Transverse colon (tissue), 4 donors: ENCODE measurements around the gene MMP14. TPM values are rescaled to one million over a fixed set of nuclear protein-coding genes. Genes with fewer than 3 reads are reported as not detected.
"Not testable (repeated sequence)": the region's sequence is repeated elsewhere in the genome, so short reads cannot be mapped to it uniquely, and the experiment has no call there.

Source experiments
- DNase-seq: peaks from one replicate; pipeline ENCODE4 v3.0.0-alpha.2; 2019
- H3K27ac ChIP-seq, 4 donors: fragments of 200-600 bp; sonication (generic); 2 replicates each; pipeline ENCODE4 v1.5.1; 2016 to 2018; ENCODE audit warnings: inconsistent platforms in 4 of 4
- H3K27me3 ChIP-seq: fragments of 200-600 bp; sonication (generic); 2 replicates; pipeline ENCODE4 v1.5.1; 2017; ENCODE audit warnings: inconsistent platforms
- H3K36me3 ChIP-seq, 4 donors: fragments of 200-600 bp; sonication (generic); 2 replicates each; pipeline ENCODE4 v1.5.1; 2017 to 2019; ENCODE audit warnings: inconsistent platforms in 4 of 4
- H3K4me1 ChIP-seq, 4 donors: fragments of 200-600 bp; sonication (generic); 2 replicates each; pipeline ENCODE4 v1.5.1; 2017 to 2020; ENCODE audit warnings: inconsistent platforms in 4 of 4
- H3K4me3 ChIP-seq, 4 donors: fragments of 200-600 bp; sonication (generic); 1 replicate in 1 of 4; 2 replicates in 3 of 4; pipeline versions ENCODE4 v1.5.1 to v1.6.1; 2017 to 2019; ENCODE audit warnings: inconsistent platforms in 4 of 4
- H3K9me3 ChIP-seq, 2 donors: fragments of 200-600 bp; sonication (generic); 2 replicates each; pipeline ENCODE4 v1.5.1; 2017 to 2019; ENCODE audit warnings: inconsistent platforms in 2 of 2
- EP300 ChIP-seq: sonication (generic); formaldehyde crosslinking; IDR thresholded peaks from one replicate; pipeline ENCODE4 v1.6.1; 2017; ENCODE audit warnings: antibody characterized with exemption, low read depth
- POLR2A ChIP-seq: fragments of 450-650 bp; IDR thresholded peaks from one replicate; pipeline ENCODE4 v1.6.1; 2016; ENCODE audit warnings: antibody characterized with exemption, mild to moderate bottlenecking, moderate library complexity
- POLR2AphosphoS5 ChIP-seq, 3 donors: sonication (generic); formaldehyde crosslinking; IDR thresholded peaks; one replicate each; pipeline ENCODE4 v1.6.1; 2016; ENCODE audit warnings: antibody characterized with exemption in 3 of 3
- WGBS, 2 donors: methylation state at CpG; one replicate each; pipeline ENCODE4 v1.1.5; 2018; ENCODE audit warnings: low coverage in 1 of 2; 5-methylcytosine and 5-hydroxymethylcytosine counted together
- in situ Hi-C, 4 donors: fragments of 200-750 bp; cut with MboI; loops; one replicate each; pipeline versions ENCODE4 v1.15.0 to v1.15.1; 2017; ENCODE audit warnings: low sequenced_read_pairs in 3 of 4, low pct_ligation_motif_present in 1 of 4, low pct_unique_long_range_greater_than_20kb in 1 of 4
- intact Hi-C: fragments of 100-400 bp; cut with DNase I; formaldehyde crosslinking; loops from one replicate; pipeline ENCODE4 v1.15.1; 2023; ENCODE audit warnings: low total_unique reads
- total RNA-seq, 4 donors: library from RNA; depleted of rRNA; stranded (reverse); fragments of >200 nt; gene quantifications; one replicate each; pipeline ENCODE4 v1.1.0, GENCODE V29; 2016
- TF ChIP-seq, protein P1 (sequence below), 5 experiments: fragments of 200-600 bp in 3 of 5; fragments of 450-650 bp in 2 of 5; sonication (generic) in 3 of 5; IDR thresholded peaks; 1 replicate in 2 of 5; 2 replicates in 3 of 5; pipeline ENCODE4 v1.5.1; 2016 to 2017; ENCODE audit warnings: antibody characterized with exemption in 5 of 5, inconsistent platforms in 3 of 5, mild to moderate bottlenecking in 2 of 5, moderate library complexity in 1 of 5

The MMP14 gene
- total RNA-seq, 4 donors from 2014 or later = 59.5 to 91.6 (median 73.1) TPM

DNA sequence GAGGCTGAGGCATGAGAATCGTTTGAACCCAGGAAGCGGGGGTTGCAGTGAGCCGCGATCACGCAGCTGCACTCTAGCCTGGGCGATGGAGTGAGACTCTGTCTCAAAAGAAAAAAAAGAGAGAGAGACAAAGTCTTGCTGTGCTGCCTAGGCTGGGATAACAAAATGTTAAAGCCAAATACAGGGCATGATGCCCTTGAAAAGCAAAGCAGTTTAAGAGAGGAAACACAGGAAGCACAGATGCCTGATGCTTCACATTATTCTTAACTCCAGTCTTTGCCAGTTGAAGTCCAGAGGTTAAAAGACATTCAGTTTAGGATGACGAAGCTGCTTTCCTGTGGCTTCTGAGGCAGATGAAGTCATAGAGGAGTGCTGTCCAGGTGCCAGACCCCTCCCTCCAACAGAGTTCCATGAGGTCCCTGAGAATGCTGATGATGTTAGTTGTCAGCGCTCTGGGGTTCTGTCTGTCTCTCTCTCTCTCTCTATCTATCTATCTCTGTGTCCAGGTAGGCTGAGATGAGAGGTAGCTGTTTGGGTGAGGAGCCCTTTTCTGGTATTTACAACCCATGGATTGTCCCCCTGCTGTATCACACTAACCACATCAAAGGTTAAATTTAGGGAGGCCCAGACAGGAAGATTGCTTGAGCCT, 11.6 kb upstream of the MMP14 start:
- in situ Hi-C loops (loop anchor here in 1 of 4 donors (25.0 kb wide), 1 partner anchor 238 kb away; the partner anchor contains the start of genes ABHD4 and DAD1), intact Hi-C loops (loop anchor here (10.0 kb wide), 1 partner anchor 270 kb away; no protein-coding TSS in a partner anchor)
- no peak for TF ChIP-seq EP300
- no peak for TF ChIP-seq POLR2AphosphoS5 (IDR thresholded peaks at IDR 0.05)
- TF ChIP-seq, protein P1, sequence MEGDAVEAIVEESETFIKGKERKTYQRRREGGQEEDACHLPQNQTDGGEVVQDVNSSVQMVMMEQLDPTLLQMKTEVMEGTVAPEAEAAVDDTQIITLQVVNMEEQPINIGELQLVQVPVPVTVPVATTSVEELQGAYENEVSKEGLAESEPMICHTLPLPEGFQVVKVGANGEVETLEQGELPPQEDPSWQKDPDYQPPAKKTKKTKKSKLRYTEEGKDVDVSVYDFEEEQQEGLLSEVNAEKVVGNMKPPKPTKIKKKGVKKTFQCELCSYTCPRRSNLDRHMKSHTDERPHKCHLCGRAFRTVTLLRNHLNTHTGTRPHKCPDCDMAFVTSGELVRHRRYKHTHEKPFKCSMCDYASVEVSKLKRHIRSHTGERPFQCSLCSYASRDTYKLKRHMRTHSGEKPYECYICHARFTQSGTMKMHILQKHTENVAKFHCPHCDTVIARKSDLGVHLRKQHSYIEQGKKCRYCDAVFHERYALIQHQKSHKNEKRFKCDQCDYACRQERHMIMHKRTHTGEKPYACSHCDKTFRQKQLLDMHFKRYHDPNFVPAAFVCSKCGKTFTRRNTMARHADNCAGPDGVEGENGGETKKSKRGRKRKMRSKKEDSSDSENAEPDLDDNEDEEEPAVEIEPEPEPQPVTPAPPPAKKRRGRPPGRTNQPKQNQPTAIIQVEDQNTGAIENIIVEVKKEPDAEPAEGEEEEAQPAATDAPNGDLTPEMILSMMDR (IDR thresholded peaks at IDR 0.05) = no peak
- TF ChIP-seq POLR2A = no peak
- no peak overlapping the region for H3K4me3 ChIP-seq
- H3K36me3 ChIP-seq = no peaks in the 10 kb centered on the region
- no peaks in the 10 kb centered on the region for H3K27me3 ChIP-seq
- H3K27ac ChIP-seq = no peak overlapping the region
- no peaks in the 10 kb centered on the region for H3K9me3 ChIP-seq
- H3K4me1 ChIP-seq = peaks cover 4 to 33% (median 15%) of the 10 kb centered on the region in 4 donors
- 47 to 50% methylated on average over 3 to 8 of the region's 8 CpGs for WGBS, 2 donors
- DNase-seq = no peak

DNA sequence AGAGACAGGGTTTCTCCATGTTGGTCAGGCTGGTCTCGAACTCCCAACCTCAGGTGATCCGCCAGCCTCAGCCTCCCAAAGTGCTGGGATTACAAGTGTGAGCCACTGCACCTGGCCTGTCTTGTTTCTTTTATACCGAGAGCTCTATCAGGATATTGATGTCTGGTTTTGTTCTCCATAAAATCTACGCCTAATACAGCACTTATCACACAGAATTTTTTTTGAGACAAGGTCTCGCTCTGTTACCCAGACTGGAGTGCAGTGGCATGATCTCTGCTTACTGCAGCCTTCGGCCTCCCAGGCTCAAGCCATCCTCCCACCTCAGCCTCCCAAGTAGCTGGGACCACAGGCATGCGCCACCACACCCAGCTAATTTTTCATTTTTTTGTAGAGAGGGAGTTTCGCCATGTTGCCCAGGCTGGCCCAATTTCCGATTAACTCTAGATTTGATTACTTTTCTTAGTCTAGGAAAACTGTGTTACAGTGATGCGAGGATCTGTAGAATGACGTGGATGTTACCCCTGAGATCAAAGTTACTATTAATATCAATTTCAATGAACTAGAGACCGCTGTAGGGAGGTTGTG, 7.2 kb upstream of the MMP14 start:
- WGBS, 2 donors = 84 to 95% methylated on average over 10 to 12 of the region's 12 CpGs
- not testable (repeated sequence) for H3K36me3 ChIP-seq, H3K27me3 ChIP-seq, DNase-seq, H3K9me3 ChIP-seq
- Histone ChIP-seq H3K27ac (peak overlapping the region; percentile 80 to 87 (median 82)), H3K4me1 (peaks cover 6 to 19% (median 7%) of the 10 kb centered on the region in 4 donors), H3K4me3 (peak overlapping the region in 3 of 4 donors; percentile 71 to 81 (median 76))
- intact Hi-C loops = loop anchor here (10.0 kb wide), 1 partner anchor 274 kb away; no protein-coding TSS in a partner anchor
- in situ Hi-C loops = loop anchor here in 1 of 4 donors (25.0 kb wide), 1 partner anchor 242 kb away; the partner anchor contains the start of genes ABHD4 and DAD1

DNA sequence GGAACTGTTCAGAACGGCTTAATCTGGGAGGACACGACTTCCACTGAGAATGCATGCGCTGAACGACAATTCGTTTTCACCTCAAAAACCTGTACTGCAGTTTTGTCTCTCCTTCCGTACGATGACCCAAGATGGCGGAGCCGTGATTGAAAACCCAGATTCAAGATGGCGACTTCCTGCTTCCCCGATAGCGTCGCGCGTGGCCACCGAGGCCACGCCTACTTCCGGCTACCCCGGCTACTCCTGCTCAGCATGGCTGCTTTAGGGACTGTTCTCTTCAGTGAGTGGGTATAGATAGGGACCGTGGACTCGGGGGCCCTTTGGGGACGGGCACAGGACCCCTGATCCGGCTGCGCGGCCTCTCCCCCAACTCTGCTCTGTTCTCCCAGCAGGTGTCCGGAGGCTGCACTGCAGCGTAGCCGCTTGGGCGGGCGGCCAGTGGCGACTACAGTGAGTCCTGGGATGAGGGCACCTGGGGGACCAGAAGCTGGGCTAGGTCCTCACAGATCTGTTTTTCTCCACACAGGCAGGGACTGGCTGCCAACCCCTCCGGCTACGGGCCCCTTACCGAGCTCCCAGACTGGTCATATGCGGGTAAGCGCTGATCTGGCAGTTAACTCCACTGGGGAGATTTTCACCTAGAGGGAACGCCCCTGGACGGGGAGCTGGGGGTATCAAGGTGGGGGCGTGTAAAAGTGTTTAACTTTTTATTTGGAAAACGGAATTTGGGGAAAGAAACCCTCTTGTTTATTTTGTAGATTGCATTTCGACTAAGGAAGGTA, 6.5 kb upstream of the MMP14 start, which contains the start of gene MRPL52:
Gene MRPL52 (plus strand): TSS at position 227 of the 782 bp plus-strand sequence. CDS start 26 bp downstream, at position 253.
- H3K27ac ChIP-seq = peak within 1 kb of the TSS; percentile 80 to 87 (median 82)

DNA sequence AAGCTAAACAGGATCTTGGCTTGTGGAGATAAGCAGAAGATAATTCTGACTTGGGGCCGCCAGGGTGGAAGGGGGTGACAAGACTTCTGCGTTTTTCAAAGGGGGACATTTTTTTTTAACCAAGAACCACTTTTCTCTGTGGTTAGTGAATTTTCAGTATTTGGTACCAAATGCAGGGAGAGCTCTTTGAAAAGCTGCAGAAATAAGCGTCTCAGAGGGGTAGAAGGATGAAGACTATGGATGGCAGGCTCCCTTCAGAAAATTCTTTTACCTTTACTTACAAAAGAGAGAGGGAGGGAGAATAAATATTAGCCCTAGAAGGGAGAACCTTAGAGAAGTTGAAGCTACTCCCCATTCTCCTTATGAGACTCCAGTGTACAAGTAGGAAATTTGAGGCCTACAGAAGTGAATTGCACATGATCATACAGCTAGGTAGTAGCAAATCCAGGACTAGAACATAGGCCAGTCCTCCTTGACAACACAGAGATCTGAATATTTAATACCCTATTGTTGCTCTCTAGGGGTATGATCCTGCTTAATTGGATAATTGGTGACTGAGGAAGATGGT, 5.9 kb upstream of the MMP14 start:
- TF ChIP-seq, protein P1 (IDR thresholded peaks at IDR 0.05) = no peak
- no peak for TF ChIP-seq EP300
- TF ChIP-seq POLR2AphosphoS5 (IDR thresholded peaks at IDR 0.05) = no peak
- TF ChIP-seq POLR2A = no peak
- Histone ChIP-seq H3K27ac (peak overlapping the region in 3 of 4 donors; percentile 81 to 87 (median 84)), H3K4me1 (peaks cover 6 to 15% (median 7%) of the 10 kb centered on the region in 4 donors), H3K9me3 (no peaks in the 10 kb centered on the region), H3K27me3 (no peaks in the 10 kb centered on the region), H3K36me3 (peaks cover 0 to 5% (median 2%) of the 10 kb centered on the region in 4 donors), H3K4me3 (peak overlapping the region in 3 of 4 donors; percentile 71 to 81 (median 76))
- intact Hi-C loops = no loop called here
- WGBS, 2 donors = 23% methylated on average over 3 of the region's 3 CpGs
- DNase-seq = no peak
- in situ Hi-C loops = loop anchor here in 1 of 4 donors (25.0 kb wide), 1 partner anchor 243 kb away; the partner anchor contains the start of genes ABHD4 and DAD1

More for the DNA sequence above, 6.5 kb upstream of the MMP14 start, which contains the start of gene MRPL52:
- Histone ChIP-seq H3K9me3 (no peaks in the 10 kb centered on the region), H3K4me3 (peak within 1 kb of the TSS; percentile 62 to 81 (median 74)), H3K4me1 (peaks cover 6 to 17% (median 7%) of the 10 kb centered on the region in 4 donors), H3K27me3 (no peaks in the 10 kb centered on the region), H3K36me3 (peaks cover 0 to 5% (median 2%) of the 10 kb centered on the region in 4 donors)
- in situ Hi-C loops = loop anchor here in 1 of 4 donors (25.0 kb wide), 1 partner anchor 243 kb away; the partner anchor contains the start of genes ABHD4 and DAD1
- TF ChIP-seq EP300 (no peak), POLR2AphosphoS5 (IDR thresholded peaks at IDR 0.05) (peak in 2 of 3 donors; percentile 31 to 52), POLR2A (peak; percentile 45)
- TF ChIP-seq, protein P1 (IDR thresholded peaks at IDR 0.05) = no peak
- WGBS, 2 donors = 0 to 1% methylated on average over 9 to 41 of the region's 41 CpGs
- DNase-seq = peak; percentile 93
- intact Hi-C loops = loop anchor here (10.0 kb wide), 1 partner anchor 275 kb away; no protein-coding TSS in a partner anchor
